ENCODE data around the gene TCP10L. TPM values are rescaled to one million over a fixed set of nuclear protein-coding genes. Genes with fewer than 3 reads are reported as not detected.
"Not testable (repeated sequence)": the region's sequence is repeated elsewhere in the genome, so short reads cannot be mapped to it uniquely, and the experiment has no call there.

TCP10L gene
- total RNA-seq, 1 donor from 2014 or later: 1.5 TPM

GRCh38 chr21:32533053-32533452 is 52.3 kb downstream of the TCP10L start:
- no peak for TF ChIP-seq CTCF (IDR thresholded peaks at IDR 0.05; ENCODE audit: unreplicated experiment)
- peaks cover 12% of the 10 kb centered on the region for H3K9me3 Mint-ChIP-seq
- no peak overlapping the region for H3K27ac Mint-ChIP-seq
- no peaks in the 10 kb centered on the region for H3K27me3 Mint-ChIP-seq (ENCODE audit: low read depth)
- no peak overlapping the region for H3K4me3 Mint-ChIP-seq
- no peak for DNase-seq (ENCODE audit: low spot score in 2 of 2, unreplicated experiment in 2 of 2)
- H3K36me3 Mint-ChIP-seq: no peaks in the 10 kb centered on the region
- no peaks in the 10 kb centered on the region for H3K4me1 Mint-ChIP-seq

DNA sequence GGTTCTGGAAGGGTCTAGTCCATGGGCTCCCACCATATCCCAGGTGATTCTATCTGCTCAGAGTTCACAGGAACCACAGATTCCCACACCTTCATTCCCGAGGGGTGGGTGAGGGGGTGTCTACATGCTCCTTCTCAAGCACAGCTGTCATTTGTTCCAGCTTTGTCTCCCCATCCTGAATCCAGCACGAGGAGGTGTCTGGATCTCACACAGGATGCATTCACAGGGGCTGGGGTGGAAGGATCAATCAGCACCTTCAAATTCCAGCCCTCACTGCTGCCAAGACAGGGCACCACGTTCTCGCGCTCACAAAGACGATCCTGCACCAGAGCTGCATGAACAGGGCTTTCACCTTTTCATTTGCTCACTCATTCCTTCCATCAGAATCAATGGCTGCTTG is 52.7 kb downstream of the TCP10L start:
- no peaks in the 10 kb centered on the region for H3K4me1 Mint-ChIP-seq
- TF ChIP-seq CTCF (IDR thresholded peaks at IDR 0.05; ENCODE audit: unreplicated experiment): no peak
- no peak overlapping the region for H3K27ac Mint-ChIP-seq
- no peak for DNase-seq (ENCODE audit: low spot score in 2 of 2, unreplicated experiment in 2 of 2)
- H3K27me3 Mint-ChIP-seq (ENCODE audit: low read depth): no peaks in the 10 kb centered on the region
- peaks cover 15% of the 10 kb centered on the region for H3K9me3 Mint-ChIP-seq
- no peaks in the 10 kb centered on the region for H3K36me3 Mint-ChIP-seq
- H3K4me3 Mint-ChIP-seq: no peak overlapping the region

DNA sequence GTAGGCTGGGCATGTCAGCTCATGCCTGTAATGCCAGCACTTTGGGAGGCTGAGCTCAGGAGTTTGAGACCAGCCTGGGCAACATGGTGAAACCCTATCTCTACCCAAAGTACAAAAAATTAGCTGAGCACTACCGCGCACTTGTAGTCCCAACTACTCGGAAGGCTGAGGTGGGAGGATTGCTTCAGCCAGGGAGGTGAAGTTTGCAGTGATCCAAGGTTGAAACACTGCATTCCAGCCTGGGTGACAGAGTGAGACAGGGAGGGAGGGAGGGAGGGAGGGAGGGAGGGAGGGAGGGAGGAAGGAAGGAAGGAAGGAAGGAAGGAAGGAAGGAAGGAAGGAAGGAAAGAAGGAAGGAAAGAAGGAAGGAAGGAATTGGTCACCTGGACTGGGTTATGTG is 53.8 kb downstream of the TCP10L start:
- not testable (repeated sequence) for DNase-seq (ENCODE audit: low spot score in 2 of 2, unreplicated experiment in 2 of 2); H3K27ac Mint-ChIP-seq; H3K36me3 Mint-ChIP-seq; H3K27me3 Mint-ChIP-seq (ENCODE audit: low read depth); H3K4me1 Mint-ChIP-seq; H3K4me3 Mint-ChIP-seq
- peaks cover 23% of the 10 kb centered on the region for H3K9me3 Mint-ChIP-seq

- not testable (repeated sequence) for H3K4me3 Mint-ChIP-seq; H3K4me1 Mint-ChIP-seq; DNase-seq (ENCODE audit: low spot score in 2 of 2, unreplicated experiment in 2 of 2); H3K27ac Mint-ChIP-seq; H3K36me3 Mint-ChIP-seq; H3K27me3 Mint-ChIP-seq (ENCODE audit: low read depth)
- peaks cover 24% of the 10 kb centered on the region for H3K9me3 Mint-ChIP-seq
Measured at GRCh38 chr21:32530809-32531208, 54.5 kb downstream of the TCP10L start.

- no peak overlapping the region for H3K27ac Mint-ChIP-seq
- no peaks in the 10 kb centered on the region for H3K36me3 Mint-ChIP-seq
- H3K4me1 Mint-ChIP-seq: no peaks in the 10 kb centered on the region
- H3K9me3 Mint-ChIP-seq: peaks cover 24% of the 10 kb centered on the region
- DNase-seq (ENCODE audit: low spot score in 2 of 2, unreplicated experiment in 2 of 2): no peak
- H3K4me3 Mint-ChIP-seq: no peak overlapping the region
- H3K27me3 Mint-ChIP-seq (ENCODE audit: low read depth): no peaks in the 10 kb centered on the region
- no peak for TF ChIP-seq CTCF (IDR thresholded peaks at IDR 0.05; ENCODE audit: unreplicated experiment)
Measured at GRCh38 chr21:32529679-32530078, 55.6 kb downstream of the TCP10L start.

DNA sequence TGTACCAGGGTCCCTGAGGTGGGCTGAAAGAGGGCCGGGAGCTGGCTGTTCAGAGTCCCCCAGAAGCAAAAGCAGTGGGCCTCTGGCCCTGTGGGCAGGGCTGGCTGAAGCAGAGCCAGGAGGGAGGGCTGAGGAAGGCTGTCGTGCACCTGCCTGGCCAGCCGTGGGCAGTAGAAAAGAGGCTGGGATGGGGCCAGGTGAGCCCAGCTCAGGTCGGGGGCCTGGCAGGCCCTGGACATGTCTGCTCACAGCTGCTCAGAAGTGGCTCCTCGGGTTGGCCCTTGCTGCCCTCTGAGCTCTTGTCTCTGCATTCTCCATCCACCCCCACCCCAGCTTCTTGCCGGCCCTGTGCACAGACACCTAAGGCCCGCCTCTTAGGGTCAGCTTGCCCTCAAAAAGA is 60.0 kb downstream of the TCP10L start:
- H3K27me3 Mint-ChIP-seq (ENCODE audit: low read depth): no peaks in the 10 kb centered on the region
- peaks cover 9% of the 10 kb centered on the region for H3K4me1 Mint-ChIP-seq
- no peak overlapping the region for H3K4me3 Mint-ChIP-seq
- TF ChIP-seq CTCF (IDR thresholded peaks at IDR 0.05; ENCODE audit: unreplicated experiment): no peak
- peaks cover 16% of the 10 kb centered on the region for H3K9me3 Mint-ChIP-seq
- no peak overlapping the region for H3K27ac Mint-ChIP-seq
- DNase-seq (ENCODE audit: low spot score in 2 of 2, unreplicated experiment in 2 of 2): no peak
- no peaks in the 10 kb centered on the region for H3K36me3 Mint-ChIP-seq

DNA sequence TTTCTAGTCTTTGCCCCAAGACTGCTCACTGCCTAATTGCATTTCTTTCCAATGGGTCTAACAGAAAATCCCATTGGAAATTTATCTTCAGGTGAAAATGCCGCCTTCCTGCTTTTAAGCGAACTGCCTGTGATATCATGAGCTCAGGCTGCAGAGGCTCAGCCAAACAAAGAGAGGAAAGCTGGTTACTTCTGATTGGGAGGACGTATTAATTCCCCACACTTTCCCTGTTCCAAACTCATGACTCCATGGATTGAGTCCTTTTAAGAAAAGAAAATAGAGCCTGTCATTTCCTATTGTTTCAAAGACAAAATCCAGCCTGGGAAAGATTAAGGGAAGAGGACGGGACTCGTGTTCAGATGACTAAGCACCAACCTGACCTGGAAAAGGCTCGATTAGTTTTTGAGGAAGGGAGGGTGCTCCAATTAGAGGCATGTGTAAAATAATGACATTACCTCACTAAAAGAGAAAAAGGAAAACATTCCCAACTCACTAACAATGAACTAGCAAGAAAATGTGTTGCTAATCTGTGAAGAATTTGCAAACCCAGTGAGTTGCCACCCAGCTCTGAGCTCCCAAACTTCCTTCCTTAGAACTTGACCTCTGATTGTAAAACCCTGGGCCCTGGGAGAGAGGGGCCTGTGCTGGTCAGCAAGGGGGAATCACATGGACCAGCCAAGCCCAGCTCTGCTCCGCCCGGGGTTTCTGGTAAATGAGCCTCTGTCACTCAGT is 61.2 kb downstream of the TCP10L start:
- no peaks in the 10 kb centered on the region for H3K36me3 Mint-ChIP-seq
- no peak for DNase-seq (ENCODE audit: low spot score in 2 of 2, unreplicated experiment in 2 of 2)
- peaks cover 9% of the 10 kb centered on the region for H3K4me1 Mint-ChIP-seq
- no peak overlapping the region for H3K27ac Mint-ChIP-seq
- H3K4me3 Mint-ChIP-seq: no peak overlapping the region
- peaks cover 14% of the 10 kb centered on the region for H3K9me3 Mint-ChIP-seq
- TF ChIP-seq CTCF (IDR thresholded peaks at IDR 0.05; ENCODE audit: unreplicated experiment): no peak
- H3K27me3 Mint-ChIP-seq (ENCODE audit: low read depth): no peaks in the 10 kb centered on the region
